Left lung (tissue), 10 donors: ENCODE measurements around the gene TRMT44. TPM values are rescaled to one million over a fixed set of nuclear protein-coding genes. Genes with fewer than 3 reads are reported as not detected.

ENCODE experiments used
- ATAC-seq: fragments of 200-7000 bp; cut with Tn5 transposase; one replicate; pipeline ENCODE4 v1.9.1; 2020; ENCODE audit warnings: moderate library complexity
- DNase-seq, 4 donors: peaks; one replicate each; pipeline ENCODE4 v3.0.0-alpha.2; 2013 to 2020
- H3K27ac ChIP-seq, 2 donors: fragments of 200-600 bp; sonication (generic) in 1 of 2; one replicate each; pipeline versions ENCODE4 v1.5.0 to v1.8.0; 2020 to 2021
- H3K27me3 ChIP-seq, 2 donors: fragments of 200-600 bp; sonication (generic) in 1 of 2; one replicate each; pipeline versions ENCODE4 v1.5.0 to v1.8.0; 2020 to 2021
- H3K36me3 ChIP-seq, 2 donors: fragments of 200-600 bp; sonication (generic) in 1 of 2; one replicate each; pipeline versions ENCODE4 v1.5.0 to v1.8.0; 2020 to 2021
- H3K4me1 ChIP-seq, 2 donors: fragments of 200-600 bp; one replicate each; pipeline ENCODE4 v1.8.0; 2021
- H3K4me3 ChIP-seq, 2 donors: fragments of 200-600 bp; sonication (generic) in 1 of 2; one replicate each; pipeline versions ENCODE4 v1.5.0 to v1.8.0; 2020 to 2021; ENCODE audit warnings: mild to moderate bottlenecking in 1 of 2
- H3K9me3 ChIP-seq, 2 donors: fragments of 200-600 bp; sonication (generic) in 1 of 2; one replicate each; pipeline versions ENCODE4 v1.5.0 to v1.8.0; 2020 to 2021
- CTCF ChIP-seq, 2 donors: fragments of 200-600 bp; sonication (generic) in 1 of 2; IDR thresholded peaks; one replicate each; pipeline versions ENCODE4 v1.5.0 to v1.8.0; 2021; ENCODE audit warnings: antibody characterized with exemption in 2 of 2
- intact Hi-C, 2 donors: fragments of 100-400 bp; cut with DNase I; formaldehyde crosslinking; loops; one replicate each; pipeline versions ENCODE4 v1.11.2 to v1.14.2; 2022
- polyA plus RNA-seq, 6 donors: library from polyadenylated mRNA; unstranded; fragments of 120-200 nt; gene quantifications; one replicate each; pipeline ENCODE4 v1.2.1, GENCODE V29; 2013; ENCODE audit not compliant: insufficient read length in 6 of 6
- total RNA-seq, 2 donors: library from RNA; stranded (reverse); fragmentation: NEBNext Ultra II Directional; extraction: Animal tissue kit (Norgen Biotek cat#: 25700); gene quantifications; one replicate each; pipeline ENCODE4 v1.2.1, GENCODE V29; 2021
- donor health status: DM: no; HTN: yes; CAD: no.
- donor health status: DM: no; HTN: no; CAD: no.

Gene TRMT44
- total and polyA plus RNA-seq, 8 donors: 15.0 to 20.6 (median 19.1) TPM

GRCh38 chr4:8434251-8435073 lies 6.1 kb upstream of the TRMT44 start:
- Histone ChIP-seq H3K9me3 (no peaks in the 10 kb centered on the region), H3K4me1 (peaks cover 21 to 42% of the 10 kb centered on the region in 2 donors), H3K4me3 (no peak overlapping the region), H3K27me3 (no peaks in the 10 kb centered on the region), H3K36me3 (no peaks in the 10 kb centered on the region), H3K27ac (peak overlapping the region in 1 of 2 donors; percentile 58)
- intact Hi-C loops: no loop called here
- no peak for TF ChIP-seq CTCF (IDR thresholded peaks at IDR 0.05)
- ATAC-seq (peak; percentile 20), DNase-seq (no peak)

- H3K27me3 ChIP-seq: no peaks in the 10 kb centered on the region
- no peaks in the 10 kb centered on the region for H3K36me3 ChIP-seq
- no peak for TF ChIP-seq CTCF (IDR thresholded peaks at IDR 0.05)
- ATAC-seq (peak; percentile 25), DNase-seq (peak in 2 of 4 donors; percentile 54 to 69)
- H3K27ac ChIP-seq: peak overlapping the region; percentile 58 to 76
- intact Hi-C loops: no loop called here
- H3K4me1 ChIP-seq: peaks cover 21 to 50% of the 10 kb centered on the region in 2 donors
- no peaks in the 10 kb centered on the region for H3K9me3 ChIP-seq
- H3K4me3 ChIP-seq: peak overlapping the region; percentile 8 to 32
Measured at GRCh38 chr4:8435656-8436121, 4.9 kb upstream of the TRMT44 start.

GRCh38 chr4:8437281-8437680 lies 3.3 kb upstream of the TRMT44 start:
- TF ChIP-seq CTCF (IDR thresholded peaks at IDR 0.05): peak; percentile 11 to 28
- DNase-seq: peak in 2 of 4 donors; percentile 36 to 45
- H3K4me1 ChIP-seq: peaks cover 30 to 64% of the 10 kb centered on the region in 2 donors
- no peak overlapping the region for H3K4me3 ChIP-seq
- H3K27me3 ChIP-seq: no peaks in the 10 kb centered on the region
- no peaks in the 10 kb centered on the region for H3K36me3 ChIP-seq
- intact Hi-C loops: no loop called here
- peak overlapping the region; percentile 51 to 67 for H3K27ac ChIP-seq
- no peak for ATAC-seq
- H3K9me3 ChIP-seq: no peaks in the 10 kb centered on the region

GRCh38 chr4:8438743-8439142 lies 1.8 kb upstream of the TRMT44 start:
- no peak for DNase-seq
- Histone ChIP-seq H3K27ac (peak overlapping the region; percentile 94 to 97), H3K9me3 (no peaks in the 10 kb centered on the region), H3K4me3 (peak overlapping the region in 1 of 2 donors; percentile 100), H3K36me3 (no peaks in the 10 kb centered on the region), H3K4me1 (peaks cover 35 to 79% of the 10 kb centered on the region in 2 donors), H3K27me3 (no peaks in the 10 kb centered on the region)
- no peak for TF ChIP-seq CTCF (IDR thresholded peaks at IDR 0.05)
- intact Hi-C loops: no loop called here
- ATAC-seq: no peak

- Histone ChIP-seq H3K27ac (peak overlapping the region; percentile 94 to 97), H3K9me3 (no peaks in the 10 kb centered on the region), H3K4me1 (peaks cover 35 to 79% of the 10 kb centered on the region in 2 donors), H3K4me3 (peak overlapping the region in 1 of 2 donors; percentile 100), H3K36me3 (no peaks in the 10 kb centered on the region), H3K27me3 (no peaks in the 10 kb centered on the region)
- DNase-seq (no peak), ATAC-seq (no peak)
- intact Hi-C loops: no loop called here
- no peak for TF ChIP-seq CTCF (IDR thresholded peaks at IDR 0.05)
Measured at GRCh38 chr4:8439168-8439567, 1.4 kb upstream of the TRMT44 start.
